Transverse colon (tissue), 4 donors: ENCODE results near the gene MOV10L1. TPM values are rescaled to one million over a fixed set of nuclear protein-coding genes. Genes with fewer than 3 reads are reported as not detected.

Experiments used
- DNase-seq: peaks from one replicate; pipeline ENCODE4 v3.0.0-alpha.2; 2019
- H3K27ac ChIP-seq, 4 donors: fragments of 200-600 bp; sonication (generic); 2 replicates each; pipeline ENCODE4 v1.5.1; 2016 to 2018; ENCODE audit warnings: inconsistent platforms in 4 of 4
- H3K27me3 ChIP-seq: fragments of 200-600 bp; sonication (generic); 2 replicates; pipeline ENCODE4 v1.5.1; 2017; ENCODE audit warnings: inconsistent platforms
- H3K36me3 ChIP-seq, 4 donors: fragments of 200-600 bp; sonication (generic); 2 replicates each; pipeline ENCODE4 v1.5.1; 2017 to 2019; ENCODE audit warnings: inconsistent platforms in 4 of 4
- H3K4me1 ChIP-seq, 4 donors: fragments of 200-600 bp; sonication (generic); 2 replicates each; pipeline ENCODE4 v1.5.1; 2017 to 2020; ENCODE audit warnings: inconsistent platforms in 4 of 4
- H3K4me3 ChIP-seq, 4 donors: fragments of 200-600 bp; sonication (generic); 1 replicate in 1 of 4; 2 replicates in 3 of 4; pipeline versions ENCODE4 v1.5.1 to v1.6.1; 2017 to 2019; ENCODE audit warnings: inconsistent platforms in 4 of 4
- H3K9me3 ChIP-seq, 2 donors: fragments of 200-600 bp; sonication (generic); 2 replicates each; pipeline ENCODE4 v1.5.1; 2017 to 2019; ENCODE audit warnings: inconsistent platforms in 2 of 2
- EP300 ChIP-seq: sonication (generic); formaldehyde crosslinking; IDR thresholded peaks from one replicate; pipeline ENCODE4 v1.6.1; 2017; ENCODE audit warnings: antibody characterized with exemption, low read depth
- POLR2A ChIP-seq: fragments of 450-650 bp; IDR thresholded peaks from one replicate; pipeline ENCODE4 v1.6.1; 2016; ENCODE audit warnings: antibody characterized with exemption, mild to moderate bottlenecking, moderate library complexity
- POLR2AphosphoS5 ChIP-seq, 3 donors: sonication (generic); formaldehyde crosslinking; IDR thresholded peaks; one replicate each; pipeline ENCODE4 v1.6.1; 2016; ENCODE audit warnings: antibody characterized with exemption in 3 of 3
- WGBS, 2 donors: methylation state at CpG; one replicate each; pipeline ENCODE4 v1.1.5; 2018; ENCODE audit warnings: low coverage in 1 of 2; 5-methylcytosine and 5-hydroxymethylcytosine counted together
- in situ Hi-C, 4 donors: fragments of 200-750 bp; cut with MboI; loops; one replicate each; pipeline versions ENCODE4 v1.15.0 to v1.15.1; 2017; ENCODE audit warnings: low sequenced_read_pairs in 3 of 4, low pct_ligation_motif_present in 1 of 4, low pct_unique_long_range_greater_than_20kb in 1 of 4
- intact Hi-C: fragments of 100-400 bp; cut with DNase I; formaldehyde crosslinking; loops from one replicate; pipeline ENCODE4 v1.15.1; 2023; ENCODE audit warnings: low total_unique reads
- total RNA-seq, 4 donors: library from RNA; depleted of rRNA; stranded (reverse); fragments of >200 nt; gene quantifications; one replicate each; pipeline ENCODE4 v1.1.0, GENCODE V29; 2016
- TF ChIP-seq, protein P1 (sequence below), 5 experiments: fragments of 200-600 bp in 3 of 5; fragments of 450-650 bp in 2 of 5; sonication (generic) in 3 of 5; IDR thresholded peaks; 1 replicate in 2 of 5; 2 replicates in 3 of 5; pipeline ENCODE4 v1.5.1; 2016 to 2017; ENCODE audit warnings: antibody characterized with exemption in 5 of 5, inconsistent platforms in 3 of 5, mild to moderate bottlenecking in 2 of 5, moderate library complexity in 1 of 5

Gene MOV10L1
- total RNA-seq, 4 donors from 2014 or later = 0.20 to 0.48 (median 0.41) TPM; not detected in 1

DNA sequence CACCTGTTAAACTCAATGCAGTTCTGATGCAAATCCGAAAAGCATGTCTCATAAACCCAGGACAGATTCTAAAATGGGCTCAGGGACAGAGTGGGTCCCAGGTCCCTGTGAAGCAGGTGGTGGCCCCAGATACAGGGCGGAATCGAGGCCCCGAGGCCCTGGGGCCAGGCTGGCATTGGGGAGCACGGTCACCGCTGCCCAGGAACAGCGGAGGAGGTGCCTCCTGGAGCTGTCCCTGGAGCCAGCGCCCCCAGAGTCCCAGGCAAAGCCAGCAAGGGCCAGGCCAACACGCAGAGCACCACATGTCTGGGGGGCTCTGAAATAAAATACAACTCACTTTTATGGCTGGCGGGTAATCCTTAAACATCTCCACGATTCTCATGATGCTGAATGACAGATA lies 21.7 kb upstream of the MOV10L1 start:
- Histone ChIP-seq H3K4me3 (no peak overlapping the region), H3K27ac (no peak overlapping the region), H3K36me3 (no peaks in the 10 kb centered on the region), H3K4me1 (no peaks in the 10 kb centered on the region), H3K27me3 (peaks cover 2% of the 10 kb centered on the region), H3K9me3 (no peaks in the 10 kb centered on the region)
- in situ Hi-C loops = no loop called here
- TF ChIP-seq EP300 = no peak
- no peak for TF ChIP-seq POLR2A
- TF ChIP-seq, protein P1, sequence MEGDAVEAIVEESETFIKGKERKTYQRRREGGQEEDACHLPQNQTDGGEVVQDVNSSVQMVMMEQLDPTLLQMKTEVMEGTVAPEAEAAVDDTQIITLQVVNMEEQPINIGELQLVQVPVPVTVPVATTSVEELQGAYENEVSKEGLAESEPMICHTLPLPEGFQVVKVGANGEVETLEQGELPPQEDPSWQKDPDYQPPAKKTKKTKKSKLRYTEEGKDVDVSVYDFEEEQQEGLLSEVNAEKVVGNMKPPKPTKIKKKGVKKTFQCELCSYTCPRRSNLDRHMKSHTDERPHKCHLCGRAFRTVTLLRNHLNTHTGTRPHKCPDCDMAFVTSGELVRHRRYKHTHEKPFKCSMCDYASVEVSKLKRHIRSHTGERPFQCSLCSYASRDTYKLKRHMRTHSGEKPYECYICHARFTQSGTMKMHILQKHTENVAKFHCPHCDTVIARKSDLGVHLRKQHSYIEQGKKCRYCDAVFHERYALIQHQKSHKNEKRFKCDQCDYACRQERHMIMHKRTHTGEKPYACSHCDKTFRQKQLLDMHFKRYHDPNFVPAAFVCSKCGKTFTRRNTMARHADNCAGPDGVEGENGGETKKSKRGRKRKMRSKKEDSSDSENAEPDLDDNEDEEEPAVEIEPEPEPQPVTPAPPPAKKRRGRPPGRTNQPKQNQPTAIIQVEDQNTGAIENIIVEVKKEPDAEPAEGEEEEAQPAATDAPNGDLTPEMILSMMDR (IDR thresholded peaks at IDR 0.05) = no peak
- no peak for TF ChIP-seq POLR2AphosphoS5 (IDR thresholded peaks at IDR 0.05)
- DNase-seq = no peak
- intact Hi-C loops = no loop called here
- WGBS, 2 donors = 71% methylated on average over 11 of the region's 11 CpGs; no CpG with 5 or more reads in 1 of the 2 donors

DNA sequence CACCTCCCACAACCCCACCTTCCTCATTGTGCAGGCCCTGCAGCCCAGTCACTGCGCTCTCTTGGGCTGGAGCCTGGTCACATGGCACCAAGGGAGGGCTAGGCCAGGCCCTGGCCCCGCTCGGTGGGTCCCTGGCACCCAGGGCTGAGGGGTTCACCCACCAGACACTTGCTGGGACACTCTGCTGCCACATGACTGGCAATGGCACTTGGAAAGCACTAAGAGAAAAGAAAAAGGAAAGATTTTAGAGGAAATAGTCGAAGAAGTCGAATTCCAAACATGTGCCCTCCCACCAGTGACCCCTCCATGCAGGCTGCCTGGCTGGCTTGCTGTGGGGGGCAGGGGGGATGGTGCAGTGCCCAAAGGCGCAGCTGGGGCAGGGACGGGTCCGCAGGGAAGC lies 19.4 kb upstream of the MOV10L1 start:
- Histone ChIP-seq H3K27ac (no peak overlapping the region), H3K4me3 (no peak overlapping the region), H3K27me3 (peaks cover 10% of the 10 kb centered on the region), H3K36me3 (no peaks in the 10 kb centered on the region), H3K4me1 (peaks cover 0 to 6% (median 0%) of the 10 kb centered on the region in 4 donors), H3K9me3 (no peaks in the 10 kb centered on the region)
- in situ Hi-C loops = no loop called here
- TF ChIP-seq POLR2A (no peak), EP300 (no peak), POLR2AphosphoS5 (IDR thresholded peaks at IDR 0.05) (no peak)
- TF ChIP-seq, protein P1 (IDR thresholded peaks at IDR 0.05) = no peak
- WGBS, 2 donors = 81 to 83% methylated on average over 5 to 8 of the region's 8 CpGs
- intact Hi-C loops = no loop called here
- DNase-seq = no peak

DNA sequence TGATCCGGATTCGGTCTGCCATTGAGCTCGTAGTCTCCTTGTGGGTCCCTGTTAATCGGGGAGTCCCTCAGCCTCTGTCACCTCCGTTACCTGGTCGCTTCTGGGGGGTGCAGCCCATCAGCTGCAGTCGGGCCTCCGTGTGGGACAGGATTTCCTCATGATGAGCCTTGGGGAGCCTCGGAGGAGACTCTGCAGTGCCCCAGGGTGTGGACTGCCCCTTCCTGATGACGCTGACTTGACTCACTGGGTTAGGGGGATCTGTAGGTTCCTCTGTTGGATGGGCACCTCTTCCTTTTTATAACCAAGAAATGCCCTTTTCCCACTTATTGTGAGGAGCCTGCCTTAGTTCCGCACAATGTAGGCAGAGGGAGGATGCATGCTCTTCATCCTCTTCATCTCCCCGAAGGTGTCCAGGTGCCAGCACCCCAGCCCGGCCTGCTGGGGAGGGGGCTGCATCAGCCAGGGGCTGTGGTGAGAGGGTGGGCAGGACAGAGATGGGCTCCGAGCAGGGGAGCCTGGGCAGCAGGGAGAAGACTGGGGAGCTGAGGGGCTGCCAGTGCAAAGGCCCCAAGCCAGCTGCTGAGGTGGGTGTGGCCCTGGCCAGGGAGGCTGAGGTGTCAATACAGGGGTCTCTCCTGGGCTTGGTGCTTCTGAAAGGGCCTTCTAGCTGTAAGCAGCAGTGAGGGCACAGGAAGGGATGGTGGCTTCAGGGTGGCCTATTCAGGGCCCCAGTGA lies 18.2 kb upstream of the MOV10L1 start:
- no peak for DNase-seq
- H3K27me3 ChIP-seq = peaks cover 16% of the 10 kb centered on the region
- no peaks in the 10 kb centered on the region for H3K36me3 ChIP-seq
- H3K4me1 ChIP-seq = peaks cover 0 to 6% (median 0%) of the 10 kb centered on the region in 4 donors
- no peak overlapping the region for H3K4me3 ChIP-seq
- no peak overlapping the region for H3K27ac ChIP-seq
- intact Hi-C loops = no loop called here
- no peaks in the 10 kb centered on the region for H3K9me3 ChIP-seq
- WGBS, 2 donors = 68 to 82% methylated on average over 6 to 14 of the region's 14 CpGs
- TF ChIP-seq POLR2A = no peak
- no peak for TF ChIP-seq EP300
- TF ChIP-seq, protein P1 (IDR thresholded peaks at IDR 0.05) = no peak
- no peak for TF ChIP-seq POLR2AphosphoS5 (IDR thresholded peaks at IDR 0.05)
- in situ Hi-C loops = no loop called here

DNA sequence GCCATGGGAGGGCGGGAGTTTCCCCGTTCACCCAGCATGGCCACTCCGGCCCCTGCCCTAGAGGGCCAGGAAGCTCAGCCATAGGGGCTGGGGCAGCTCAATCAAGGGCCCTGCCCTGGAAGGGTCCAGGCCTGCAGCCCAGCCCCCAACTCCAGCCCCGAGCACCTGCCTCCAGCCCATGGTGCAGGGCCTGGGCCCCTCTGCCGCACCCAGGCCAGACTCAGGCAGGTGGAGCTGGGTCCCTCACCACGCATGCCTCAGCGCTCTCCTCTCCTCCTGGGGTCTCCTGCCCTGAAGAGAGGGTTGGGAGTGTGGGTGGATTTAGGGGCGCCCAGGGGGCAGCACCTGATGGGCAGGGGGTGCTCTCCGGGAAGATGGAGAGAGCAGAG lies 17.6 kb upstream of the MOV10L1 start:
- in situ Hi-C loops (no loop called here), intact Hi-C loops (no loop called here)
- Histone ChIP-seq H3K9me3 (no peaks in the 10 kb centered on the region), H3K27ac (no peak overlapping the region), H3K27me3 (peaks cover 16% of the 10 kb centered on the region), H3K4me1 (peaks cover 0 to 6% (median 0%) of the 10 kb centered on the region in 4 donors), H3K36me3 (no peaks in the 10 kb centered on the region), H3K4me3 (no peak overlapping the region)
- no peak for DNase-seq
- 65 to 86% methylated on average over 2 to 7 of the region's 9 CpGs for WGBS, 2 donors
- TF ChIP-seq POLR2A (no peak), EP300 (no peak), POLR2AphosphoS5 (IDR thresholded peaks at IDR 0.05) (no peak)
- TF ChIP-seq, protein P1 (IDR thresholded peaks at IDR 0.05) = no peak
